GM23338 (cell line): ENCODE measurements around the gene LAMTOR1. TPM values are rescaled to one million over a fixed set of nuclear protein-coding genes. Genes with fewer than 3 reads are reported as not detected.
"Not testable (repeated sequence)": the region's sequence is repeated elsewhere in the genome, so short reads cannot be mapped to it uniquely, and the experiment has no call there.

Source experiments
- ATAC-seq: fragments of 200-7000 bp; cut with Tn5 transposase; 3 replicates; pipeline ENCODE4 v1.9.1; 2020
- DNase-seq: peaks from one replicate; pipeline ENCODE4 v3.0.0-alpha.2; 2015; ENCODE audit warnings: low spot score
- H2AFZ ChIP-seq: fragments of 200-600 bp; sonication (generic); 2 replicates; pipeline ENCODE4 v1.8.0; 2016; ENCODE audit warnings: antibody characterized with exemption, mild to moderate bottlenecking, moderate library complexity
- H3F3A ChIP-seq: fragments of 200-600 bp; sonication (generic); replicated peaks from 2 replicates; pipeline ENCODE4 v1.8.0; 2017; ENCODE audit warnings: antibody characterized with exemption, mixed run types, low read depth
- H3K27ac ChIP-seq: fragments of 200-600 bp; sonication (generic); 2 replicates; pipeline ENCODE4 v1.6.1; 2016; ENCODE audit warnings: low read depth
- H3K27me3 ChIP-seq: fragments of 200-600 bp; sonication (generic); 2 replicates; pipeline ENCODE4 v1.8.0; 2016; ENCODE audit warnings: mild to moderate bottlenecking, mixed run types, moderate library complexity; ENCODE audit not compliant: insufficient read depth
- H3K36me3 ChIP-seq: fragments of 200-600 bp; sonication (generic); 2 replicates; pipeline ENCODE4 v1.8.0; 2016; ENCODE audit warnings: mild to moderate bottlenecking; ENCODE audit not compliant: insufficient read depth
- H3K4me1 ChIP-seq: fragments of 200-600 bp; sonication (generic); 2 replicates; pipeline ENCODE4 v1.8.0; 2016; ENCODE audit warnings: mild to moderate bottlenecking, moderate library complexity; ENCODE audit not compliant: insufficient read depth
- H3K4me2 ChIP-seq: fragments of 200-600 bp; sonication (generic); 2 replicates; pipeline ENCODE4 v1.7.1; 2017; ENCODE audit warnings: mixed run types
- H3K4me3 ChIP-seq: fragments of 200-600 bp; sonication (generic); 2 replicates; pipeline ENCODE4 v1.6.1; 2016; ENCODE audit warnings: mixed run types
- H3K79me2 ChIP-seq: fragments of 200-600 bp; sonication (generic); replicated peaks from 2 replicates; pipeline ENCODE4 v1.8.0; 2017; ENCODE audit warnings: mild to moderate bottlenecking; ENCODE audit not compliant: insufficient read depth
- H3K9me2 ChIP-seq: fragments of 200-600 bp; sonication (generic); 2 replicates; pipeline ENCODE4 v1.8.0; 2017; ENCODE audit not compliant: insufficient read depth
- H4K20me1 ChIP-seq: fragments of 200-600 bp; sonication (generic); replicated peaks from 2 replicates; pipeline ENCODE4 v1.8.0; 2017; ENCODE audit warnings: mild to moderate bottlenecking; ENCODE audit not compliant: insufficient read depth
- H3K27ac Mint-ChIP-seq: 2 replicates; pipeline ENCODE4 v1.8.0; 2020; ENCODE audit warnings: inconsistent platforms, mild to moderate bottlenecking, moderate library complexity, mixed read lengths
- H3K27me3 Mint-ChIP-seq: 3 replicates; pipeline ENCODE4 v1.8.0; 2022; ENCODE audit warnings: low read depth, mild to moderate bottlenecking, moderate library complexity, mixed read lengths, inconsistent platforms; ENCODE audit not compliant: insufficient read depth, poor library complexity
- H3K36me3 Mint-ChIP-seq: 3 replicates; pipeline ENCODE4 v1.8.0; 2021; ENCODE audit warnings: low read depth, mild to moderate bottlenecking, inconsistent platforms, moderate library complexity, mixed read lengths
- H3K4me1 Mint-ChIP-seq: 3 replicates; pipeline ENCODE4 v1.8.0; 2020; ENCODE audit warnings: mild to moderate bottlenecking, inconsistent platforms, mixed read lengths
- H3K4me3 Mint-ChIP-seq: 3 replicates; pipeline ENCODE4 v1.8.0; 2021; ENCODE audit warnings: moderate library complexity, mild to moderate bottlenecking, inconsistent platforms, mixed read lengths
- H3K9me3 Mint-ChIP-seq: 3 replicates; pipeline ENCODE4 v1.8.0; 2020; ENCODE audit warnings: moderate library complexity, mild to moderate bottlenecking, inconsistent platforms, mixed read lengths
- ETS1 ChIP-seq: IDR thresholded peaks from 2 replicates; pipeline ENCODE4 v1.6.1; 2016; ENCODE audit warnings: antibody characterized with exemption
- EZH2phosphoT487 ChIP-seq: fragments of 200-600 bp; sonication (generic); IDR thresholded peaks from one replicate; pipeline ENCODE4 v1.8.1; 2018; ENCODE audit warnings: antibody characterized with exemption; ENCODE audit not compliant: unreplicated experiment
- STAT1 ChIP-seq: IDR thresholded peaks from one replicate; pipeline ENCODE4 v1.6.1; 2016; ENCODE audit warnings: antibody characterized with exemption; ENCODE audit not compliant: unreplicated experiment
- polyA plus RNA-seq: library from polyadenylated mRNA; unstranded; fragments of >200 nt; fragmentation: Nextera tagmentation; extraction: Ambion mirVana; gene quantifications from 2 replicates; pipeline ENCODE4 v1.2.1, GENCODE V29; 2016
- total RNA-seq: library from RNA; depleted of rRNA; stranded (reverse); fragments of >200 nt; shearing (Covaris generic); gene quantifications from 2 replicates; pipeline ENCODE4 v1.2.3, GENCODE V29; 2014
- TF ChIP-seq, protein P1 (sequence below), 2 experiments: fragments of 200-600 bp in 1 of 2; sonication (generic) in 1 of 2; conservative IDR thresholded peaks; 2 replicates each; pipeline versions ENCODE4 v1.5.1 to v1.6.1; 2016 to 2017; ENCODE audit warnings: antibody characterized with exemption in 2 of 2, low read depth in 2 of 2, mild to moderate bottlenecking in 2 of 2, moderate library complexity in 1 of 2

The LAMTOR1 gene
- total and polyA plus RNA-seq, 2 experiments from 2014 or later, result 112 to 157 TPM

GRCh38 chr11:72142086-72142485, 39.0 kb upstream of the LAMTOR1 start:
- ATAC-seq, H3K4me1 Mint-ChIP-seq, H3K27ac Mint-ChIP-seq, H3K27me3 ChIP-seq, H3K4me2 ChIP-seq, H2AFZ ChIP-seq, H3K4me3 Mint-ChIP-seq, H3K27me3 Mint-ChIP-seq, H3K27ac ChIP-seq, H3K4me3 ChIP-seq, DNase-seq, H3K9me3 Mint-ChIP-seq, H3K79me2 ChIP-seq, H3K36me3 Mint-ChIP-seq, H4K20me1 ChIP-seq, H3K4me1 ChIP-seq, H3K36me3 ChIP-seq, H3F3A ChIP-seq, H3K9me2 ChIP-seq: not testable (repeated sequence)

DNA sequence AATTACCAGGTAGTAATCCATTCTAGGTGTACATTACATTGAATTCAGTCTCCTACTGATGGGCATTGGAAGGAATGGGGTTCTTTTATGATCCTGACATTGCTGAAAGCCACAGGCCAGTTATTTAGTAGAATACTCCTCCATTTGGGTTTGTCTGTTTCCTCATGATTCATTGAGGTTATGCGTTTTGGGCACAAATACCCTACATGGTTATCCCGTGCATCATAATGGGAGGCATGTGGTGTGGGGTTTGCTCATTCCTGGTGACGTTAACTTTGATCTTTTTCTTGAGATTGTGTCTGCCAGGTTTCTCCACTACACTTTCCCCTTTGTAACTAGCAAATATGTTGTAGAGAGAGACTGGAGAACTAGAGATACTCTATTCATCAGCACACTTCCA, 38.0 kb upstream of the LAMTOR1 start:
- Histone ChIP-seq H3K9me2 (no peaks in the 10 kb centered on the region), H3K79me2 (no peaks in the 10 kb centered on the region), H3K27ac (no peak overlapping the region), H3K36me3 (no peaks in the 10 kb centered on the region), H4K20me1 (no peaks in the 10 kb centered on the region; the same call in 1 of the 2 replicates), H2AFZ (no peak overlapping the region), H3F3A (no peaks in the 10 kb centered on the region), H3K4me3 (no peak overlapping the region), H3K27me3 (no peaks in the 10 kb centered on the region), H3K4me1 (no peaks in the 10 kb centered on the region), H3K4me2 (no peak overlapping the region)
- Mint-ChIP-seq H3K9me3 (no peaks in the 10 kb centered on the region; the same call in 2 of the 3 replicates), H3K4me1 (peaks cover 2% of the 10 kb centered on the region; the same call in 1 of the 3 replicates), H3K36me3 (no peaks in the 10 kb centered on the region), H3K27ac (no peak overlapping the region), H3K27me3 (no peaks in the 10 kb centered on the region), H3K4me3 (no peak overlapping the region)
- ATAC-seq, result no peak
- no peak for DNase-seq
- no peak for TF ChIP-seq EZH2phosphoT487
- TF ChIP-seq ETS1, result no peak
- TF ChIP-seq, protein P1, sequence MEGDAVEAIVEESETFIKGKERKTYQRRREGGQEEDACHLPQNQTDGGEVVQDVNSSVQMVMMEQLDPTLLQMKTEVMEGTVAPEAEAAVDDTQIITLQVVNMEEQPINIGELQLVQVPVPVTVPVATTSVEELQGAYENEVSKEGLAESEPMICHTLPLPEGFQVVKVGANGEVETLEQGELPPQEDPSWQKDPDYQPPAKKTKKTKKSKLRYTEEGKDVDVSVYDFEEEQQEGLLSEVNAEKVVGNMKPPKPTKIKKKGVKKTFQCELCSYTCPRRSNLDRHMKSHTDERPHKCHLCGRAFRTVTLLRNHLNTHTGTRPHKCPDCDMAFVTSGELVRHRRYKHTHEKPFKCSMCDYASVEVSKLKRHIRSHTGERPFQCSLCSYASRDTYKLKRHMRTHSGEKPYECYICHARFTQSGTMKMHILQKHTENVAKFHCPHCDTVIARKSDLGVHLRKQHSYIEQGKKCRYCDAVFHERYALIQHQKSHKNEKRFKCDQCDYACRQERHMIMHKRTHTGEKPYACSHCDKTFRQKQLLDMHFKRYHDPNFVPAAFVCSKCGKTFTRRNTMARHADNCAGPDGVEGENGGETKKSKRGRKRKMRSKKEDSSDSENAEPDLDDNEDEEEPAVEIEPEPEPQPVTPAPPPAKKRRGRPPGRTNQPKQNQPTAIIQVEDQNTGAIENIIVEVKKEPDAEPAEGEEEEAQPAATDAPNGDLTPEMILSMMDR (conservative IDR thresholded peaks at IDR 0.05; ENCODE audit: low read depth in 2 of 2), result no peak

GRCh38 chr11:72140661-72141060, 37.6 kb upstream of the LAMTOR1 start:
- Histone ChIP-seq H4K20me1 (no peaks in the 10 kb centered on the region; the same call in 1 of the 2 replicates), H3K36me3 (no peaks in the 10 kb centered on the region), H3F3A (no peaks in the 10 kb centered on the region), H3K4me1 (no peaks in the 10 kb centered on the region), H3K4me3 (no peak overlapping the region), H3K27me3 (no peaks in the 10 kb centered on the region), H3K9me2 (no peaks in the 10 kb centered on the region), H2AFZ (no peak overlapping the region), H3K4me2 (no peak overlapping the region), H3K27ac (no peak overlapping the region), H3K79me2 (no peaks in the 10 kb centered on the region)
- no peak for ATAC-seq
- Mint-ChIP-seq H3K4me3 (no peak overlapping the region), H3K9me3 (no peaks in the 10 kb centered on the region; the same call in 2 of the 3 replicates), H3K36me3 (no peaks in the 10 kb centered on the region), H3K27me3 (peaks cover 2% of the 10 kb centered on the region), H3K27ac (no peak overlapping the region), H3K4me1 (peaks cover 2% of the 10 kb centered on the region; the same call in 1 of the 3 replicates)
- TF ChIP-seq STAT1, result no peak
- DNase-seq, result no peak
